GM21423 (cell line): ENCODE results near the gene MRPL10.

Experiments used
- ATAC-seq: cut with Tn5 transposase; IDR thresholded peaks from one replicate; pipeline ENCODE4 v1.9.1; 2021; ENCODE audit warnings: mild to moderate bottlenecking, moderate library complexity; ENCODE audit not compliant: unreplicated experiment

The MRPL10 gene

DNA sequence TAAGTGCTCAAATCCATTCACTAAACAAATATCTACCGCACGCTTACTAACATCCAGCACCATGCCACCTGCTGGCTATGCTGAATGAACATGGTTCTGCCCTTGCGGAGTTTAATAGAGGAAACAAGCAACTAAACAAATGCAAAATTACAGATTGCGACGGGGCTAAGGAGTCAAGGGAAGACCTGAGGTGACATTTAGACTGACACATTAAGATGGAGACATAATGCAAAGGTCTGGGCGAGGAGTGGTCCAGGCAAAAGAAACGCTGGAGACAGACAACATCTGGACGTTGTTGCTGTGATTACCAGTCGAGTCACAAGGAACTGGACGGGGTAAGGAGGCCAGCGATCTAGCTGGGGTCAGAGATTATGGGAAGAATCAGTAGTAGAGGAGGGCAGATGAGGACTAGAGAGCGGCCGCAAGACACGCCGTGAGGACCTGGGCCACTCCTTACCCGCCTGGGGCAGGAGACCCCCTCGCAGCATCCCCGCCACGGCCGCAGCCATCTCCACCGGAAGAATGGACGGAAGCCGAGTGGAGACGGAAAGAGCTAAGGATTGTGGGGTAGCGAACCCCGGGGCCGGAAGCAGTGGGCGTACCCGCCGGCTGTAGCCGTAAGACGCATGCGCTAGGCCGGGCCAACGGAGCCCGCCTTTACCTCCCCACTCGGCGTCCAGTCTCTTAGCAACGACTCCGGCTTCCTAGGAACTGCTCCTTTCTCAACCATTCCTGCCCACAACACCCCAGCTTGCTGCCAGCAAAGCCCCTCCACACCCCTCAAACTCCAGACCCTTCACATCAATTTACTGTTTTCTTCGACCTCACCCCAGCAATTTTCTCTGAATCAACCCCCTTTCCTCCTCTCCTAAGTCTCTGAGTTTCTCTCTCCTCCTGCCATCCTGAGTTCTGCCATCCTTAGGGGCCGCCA is at the start of gene MRPL10, which contains the start of gene LRRC46:
Gene MRPL10, minus strand, starts transcription at position 539 of the 931 bp plus-strand sequence. Its CDS starts 30 bp downstream, at position 509.
Gene LRRC46, plus strand, starts transcription at position 668 of the 931 bp plus-strand sequence. CDS start 320 bp downstream, outside the sequence.
- ATAC-seq, result peak; percentile 75

DNA sequence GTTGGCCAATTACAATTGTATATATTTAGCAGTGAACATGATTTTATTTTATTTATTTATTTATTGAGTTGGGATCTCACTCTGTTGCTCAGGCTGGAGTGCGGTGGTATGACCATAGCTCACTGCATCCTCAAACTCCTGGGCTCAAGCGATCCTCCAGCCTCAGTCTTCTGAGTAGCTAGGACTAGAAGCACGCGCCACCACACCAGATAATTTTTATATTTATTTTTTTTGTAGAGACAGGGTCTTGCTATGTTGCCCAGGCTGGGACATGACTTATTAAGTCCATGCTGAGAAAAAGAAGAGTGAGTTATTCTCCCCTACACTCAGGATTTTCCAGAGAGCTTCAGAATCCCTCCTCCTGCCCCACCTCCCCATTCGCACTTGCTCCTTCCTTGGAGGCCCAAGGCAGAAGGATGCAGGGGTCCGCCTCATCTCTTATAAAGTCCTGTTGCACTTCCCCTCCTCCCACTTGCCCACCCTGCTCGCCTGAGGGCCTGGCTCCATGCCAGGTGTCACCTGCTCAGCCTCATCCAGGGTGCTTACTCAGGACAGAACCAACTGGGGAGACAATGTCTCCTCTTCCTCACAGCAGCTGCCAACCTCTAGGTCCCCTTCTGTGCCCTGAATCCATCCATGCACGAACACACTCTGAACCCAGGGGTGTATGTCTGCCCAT is 48.6 kb upstream of the MRPL10 start:
- no peak for ATAC-seq

DNA sequence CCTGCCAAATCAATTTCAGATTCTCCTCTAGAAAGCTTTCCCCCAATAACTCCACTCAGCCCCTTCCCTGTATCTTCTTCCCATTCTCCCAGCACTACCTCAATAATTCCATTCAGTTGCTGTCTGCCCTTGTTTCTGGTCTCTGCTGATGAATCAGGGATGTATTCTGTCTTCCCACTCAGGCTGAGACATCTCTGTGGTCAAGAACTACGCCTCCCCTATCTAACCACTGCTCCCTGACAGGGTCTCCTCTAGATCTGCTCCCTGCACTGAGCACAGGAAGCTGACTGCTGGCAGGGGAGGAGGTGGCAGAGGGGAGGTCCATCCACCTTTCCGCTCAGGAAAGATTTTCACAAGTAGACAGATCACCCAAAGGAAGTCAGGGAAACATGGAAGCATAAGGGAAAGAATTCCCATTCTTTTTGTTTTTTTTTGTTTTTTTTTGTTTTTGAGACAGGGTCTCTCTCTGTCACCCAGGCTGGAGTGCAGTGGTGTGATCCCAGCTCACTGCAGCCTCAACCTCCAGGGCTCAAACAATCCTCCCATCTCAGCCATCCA is 47.8 kb upstream of the MRPL10 start:
- ATAC-seq, result no peak

DNA sequence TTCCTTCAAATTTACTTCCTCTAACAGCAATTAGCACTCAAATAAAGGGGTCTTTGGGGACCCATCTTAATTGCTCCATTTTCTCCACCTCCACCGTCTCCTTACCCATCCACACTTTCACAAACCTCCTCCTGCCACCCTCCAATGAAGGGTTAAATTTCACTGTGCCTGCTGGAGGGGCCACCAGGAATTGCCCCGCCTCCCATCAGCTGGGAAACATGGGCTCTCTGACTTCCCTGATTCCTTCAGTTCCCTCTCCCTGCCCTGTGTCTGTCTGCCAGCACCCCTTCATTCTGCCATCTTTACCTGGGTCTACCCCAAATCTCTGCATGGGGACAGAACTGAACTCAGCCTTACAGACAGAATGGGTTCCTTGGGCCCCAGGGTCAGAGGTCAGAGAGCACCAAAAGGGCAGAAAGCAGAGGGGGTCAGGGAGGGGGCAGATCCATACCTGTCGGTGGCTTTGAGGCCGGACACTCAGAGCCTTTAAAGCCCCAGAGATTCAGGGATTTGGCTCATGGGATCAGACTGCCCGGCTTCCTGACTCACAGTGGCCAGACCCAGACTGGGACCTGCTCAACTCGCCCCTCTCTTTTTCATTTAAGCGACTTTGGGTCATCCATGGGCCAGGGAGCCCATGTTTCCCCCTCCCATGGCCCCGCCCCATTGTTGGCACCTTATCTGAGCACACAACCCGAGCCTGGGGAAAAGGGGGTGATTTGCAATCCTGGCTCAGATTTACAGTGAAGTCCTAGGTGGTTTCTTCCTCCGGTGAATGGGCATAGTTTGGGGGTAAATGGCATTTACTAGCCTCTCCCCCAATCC is 47.1 kb upstream of the MRPL10 start:
- no peak for ATAC-seq

DNA sequence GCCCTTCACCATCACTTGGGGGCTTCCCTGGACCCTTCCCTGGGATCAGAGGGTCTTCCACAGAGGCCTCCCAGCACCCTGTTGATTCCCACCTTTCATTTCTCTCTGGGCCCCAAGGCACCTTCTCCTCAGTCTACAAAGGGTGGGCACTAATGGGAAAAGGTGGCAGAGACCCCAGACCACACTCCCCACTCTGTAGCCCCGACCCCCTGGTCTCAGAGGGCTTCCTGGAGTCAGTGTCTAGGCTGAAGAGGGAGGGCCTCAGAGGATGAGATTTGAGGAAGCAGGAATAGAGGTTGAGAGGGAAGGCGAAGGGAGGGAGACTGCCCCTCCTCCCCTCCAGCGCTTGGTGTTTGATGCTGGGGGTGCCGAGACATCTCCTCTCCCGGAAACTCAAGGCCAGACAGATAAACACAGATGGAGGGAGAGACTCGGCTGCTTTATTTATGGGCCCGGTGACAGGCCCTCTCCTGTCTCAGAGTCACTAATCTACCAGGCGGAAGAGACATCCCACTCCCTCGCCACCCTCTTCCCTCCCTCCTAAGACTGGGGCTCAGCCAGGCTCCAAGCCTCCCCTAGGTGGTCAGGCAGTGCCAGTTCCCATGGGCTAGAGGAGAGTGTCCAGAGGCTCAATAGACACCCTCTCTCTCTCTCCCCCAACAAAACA is 46.2 kb upstream of the MRPL10 start:
- no peak for ATAC-seq

DNA sequence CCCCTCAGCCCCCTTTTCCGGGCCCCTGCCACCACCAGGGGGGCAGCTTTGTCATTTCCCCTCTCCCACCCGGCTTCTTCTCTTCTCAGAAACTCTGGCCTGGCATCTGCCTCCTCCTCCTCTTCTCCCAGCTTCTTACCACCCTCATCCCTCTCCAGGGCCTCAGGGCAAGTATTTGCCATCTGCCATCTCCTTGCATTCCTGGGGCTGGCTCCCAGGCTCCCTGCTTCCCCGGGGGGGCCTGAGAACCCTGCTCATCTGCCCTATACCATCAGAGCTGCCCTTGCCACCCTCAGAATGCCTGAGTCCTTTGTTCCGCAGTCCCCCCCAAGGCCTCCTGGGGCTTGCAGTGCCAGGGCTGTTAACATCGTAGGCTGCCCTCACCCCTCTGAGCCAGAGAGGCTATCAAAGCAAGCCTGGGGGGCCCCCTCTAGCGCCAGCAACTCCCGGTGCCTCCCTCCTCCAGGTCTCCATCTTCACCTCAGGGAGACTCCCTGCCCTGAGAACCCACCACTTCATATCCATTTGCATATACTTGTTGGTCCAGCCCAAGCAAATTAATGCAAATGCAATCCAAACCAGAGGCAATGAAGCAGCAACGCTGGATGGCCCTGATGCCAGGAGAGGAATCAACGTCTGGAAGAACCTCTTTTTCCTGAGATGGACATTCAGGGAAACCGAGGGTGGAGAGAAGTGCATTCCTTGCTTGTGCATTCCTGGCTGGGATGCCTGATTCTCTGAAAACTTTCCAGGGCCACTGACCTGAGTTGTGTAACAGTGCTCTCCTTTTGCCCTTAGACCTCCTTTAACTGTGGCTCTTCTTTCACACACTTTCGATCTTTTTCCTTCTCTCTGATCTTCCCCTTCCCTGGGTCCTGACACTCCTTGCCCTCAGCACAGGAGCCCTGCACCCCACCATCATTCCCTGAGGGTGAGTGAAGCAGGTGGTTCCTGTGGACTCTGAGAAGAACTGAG is 44.0 kb upstream of the MRPL10 start:
- ATAC-seq, result no peak

DNA sequence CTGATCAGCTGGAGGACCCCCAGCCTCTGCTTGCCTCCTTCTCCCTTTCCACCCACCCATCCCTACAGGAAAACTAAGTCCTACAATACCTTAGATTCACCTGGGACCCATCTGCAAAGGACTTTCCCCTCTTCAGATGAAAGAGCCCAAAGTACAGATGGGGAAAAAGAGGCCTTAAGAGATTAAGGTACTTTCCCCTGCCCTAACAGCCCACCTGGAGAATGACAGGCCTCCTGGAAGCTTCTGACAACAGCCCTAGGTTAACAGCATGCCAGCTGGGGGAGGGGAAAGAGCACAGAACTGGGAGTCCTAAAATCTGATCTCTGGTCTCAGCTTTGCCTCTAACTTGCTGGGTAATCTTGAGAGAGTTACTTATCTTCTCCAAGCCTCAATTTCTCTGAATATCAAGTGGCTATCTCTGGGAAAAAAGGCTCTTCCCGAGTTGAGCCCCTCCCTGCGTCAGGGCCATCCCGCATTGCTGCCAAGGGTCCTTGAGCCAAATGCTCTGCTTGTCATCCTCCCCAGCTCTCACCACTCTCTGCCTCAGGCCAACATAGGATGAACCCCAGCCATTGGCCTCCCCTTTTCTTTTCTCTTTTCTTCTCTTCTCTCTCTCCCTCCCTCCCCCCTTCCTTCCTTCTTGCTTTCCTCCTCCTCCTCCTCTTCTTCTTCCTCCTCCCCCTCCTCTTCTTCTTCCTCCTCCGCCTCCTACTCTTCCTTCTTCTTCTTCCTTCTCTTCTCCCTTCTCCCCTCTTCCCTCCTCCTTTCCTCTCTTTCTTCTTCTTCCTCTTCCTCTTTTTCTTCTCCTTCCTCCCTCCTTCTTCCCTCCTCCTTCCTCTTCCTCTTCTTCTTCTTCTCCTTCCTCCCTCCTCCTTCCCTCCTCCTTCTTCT is 42.1 kb upstream of the MRPL10 start:
- no peak for ATAC-seq

DNA sequence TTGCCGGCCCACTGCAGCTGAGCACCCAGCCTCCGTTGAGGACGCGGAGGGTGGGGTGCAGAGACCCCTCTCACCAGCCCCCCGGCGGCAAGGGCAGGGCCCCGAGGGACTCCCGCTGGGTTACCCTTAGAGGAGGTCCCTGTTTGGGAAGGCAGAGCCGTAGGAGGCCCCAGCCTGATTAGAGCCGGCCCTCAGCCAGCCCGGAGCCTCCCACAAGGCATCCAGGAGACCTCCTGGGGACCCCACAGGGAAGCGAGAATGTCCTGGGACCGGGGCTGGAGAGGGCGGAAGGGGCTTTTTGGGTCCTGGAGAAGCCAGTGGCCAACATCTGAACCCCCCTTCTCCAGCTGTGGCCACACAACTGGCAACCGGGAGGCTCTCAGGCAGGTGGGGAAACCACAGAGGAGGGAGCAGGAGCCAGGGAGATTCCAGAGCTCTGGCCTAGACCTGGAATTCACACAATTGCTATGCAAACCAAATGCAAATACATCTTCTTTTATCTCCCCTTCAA is 41.4 kb upstream of the MRPL10 start:
- no peak for ATAC-seq

DNA sequence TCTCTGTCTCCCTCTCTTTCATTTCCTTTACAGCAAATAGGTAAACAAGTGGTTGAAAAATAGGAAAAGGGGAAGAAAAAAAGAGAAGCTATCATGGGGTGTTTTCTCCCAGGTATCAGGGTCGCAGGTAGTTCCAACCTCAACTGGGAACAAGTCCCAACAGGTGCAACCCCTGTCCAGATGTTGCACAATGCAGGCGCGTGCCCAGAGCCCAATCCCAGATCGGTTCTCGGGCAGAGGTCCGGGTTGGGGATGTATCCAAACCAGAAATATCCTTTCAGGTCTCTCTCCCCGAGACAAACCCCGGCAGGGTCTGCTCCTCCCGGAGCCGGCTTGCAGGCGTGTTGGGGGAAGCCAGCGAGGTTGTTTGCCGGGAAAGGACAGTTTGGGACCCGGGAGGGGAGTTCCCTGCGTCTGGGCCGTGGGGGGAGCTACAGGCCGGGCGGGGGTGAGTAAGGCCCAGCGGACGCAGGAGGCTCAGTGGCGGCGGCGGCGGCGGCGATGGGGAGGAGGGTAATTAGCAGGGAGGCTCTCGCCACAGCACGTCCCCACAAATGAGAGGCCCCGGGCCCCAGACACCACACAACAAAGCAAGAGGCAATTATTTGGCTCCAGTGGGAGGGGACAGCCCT is 40.8 kb upstream of the MRPL10 start:
- no peak for ATAC-seq

DNA sequence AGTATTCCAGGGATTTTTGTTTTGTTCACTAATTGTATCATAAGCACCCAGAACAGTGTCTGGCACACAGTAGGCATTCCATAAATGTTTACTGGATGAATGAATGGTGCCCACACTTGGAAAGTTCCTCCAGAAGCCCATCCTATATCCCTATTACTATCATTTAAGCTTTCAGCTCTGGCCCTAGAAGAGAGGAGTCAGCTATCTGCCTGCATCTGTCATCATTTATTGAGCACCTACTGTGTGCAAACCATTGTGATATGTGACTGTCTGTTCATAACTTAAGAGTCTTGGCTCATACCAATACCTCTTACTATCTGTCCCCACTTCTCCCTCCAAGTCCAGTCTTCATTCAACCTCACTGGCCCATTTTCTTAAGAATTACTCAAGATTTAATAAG is 39.7 kb upstream of the MRPL10 start:
- no peak for ATAC-seq

DNA sequence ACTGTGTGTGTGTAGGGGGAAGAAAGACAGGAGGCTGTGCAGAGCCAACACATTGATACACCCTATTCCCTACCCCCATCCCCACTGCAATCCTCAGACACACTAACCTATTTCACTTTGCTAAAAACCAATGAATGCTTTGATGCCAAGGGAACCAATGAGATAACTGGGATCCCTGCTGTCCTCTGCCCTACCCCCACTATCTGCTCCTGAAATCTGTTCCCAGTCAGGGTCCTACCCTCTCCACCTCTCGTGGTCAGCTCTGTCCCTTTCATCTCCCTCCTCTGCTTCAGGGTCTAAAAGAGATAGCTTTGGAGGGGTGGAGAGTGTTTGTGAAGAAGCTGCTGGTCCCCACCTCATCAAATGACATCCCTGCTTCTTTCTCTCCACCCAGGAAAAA is 38.7 kb upstream of the MRPL10 start:
- no peak for ATAC-seq

DNA sequence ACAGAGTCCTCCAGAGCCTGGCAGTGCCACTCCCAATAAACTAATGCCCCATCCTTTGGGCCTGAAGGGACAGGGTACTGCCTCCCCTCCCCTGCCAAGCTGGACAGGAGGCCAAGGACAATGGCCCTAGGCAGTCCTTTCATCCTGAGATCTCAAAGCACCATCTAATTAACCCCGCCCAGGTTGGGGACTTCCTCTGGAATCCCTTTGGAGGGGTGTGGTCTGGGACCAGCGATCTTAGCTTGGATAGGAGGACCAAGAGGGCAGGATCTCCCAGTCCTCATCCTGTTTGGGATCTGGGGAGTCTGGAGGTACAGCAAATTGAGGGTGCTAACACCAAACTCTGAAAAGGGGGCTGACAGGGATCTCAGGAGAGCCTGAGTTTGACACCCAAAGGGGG is 37.8 kb upstream of the MRPL10 start:
- ATAC-seq, result no peak

DNA sequence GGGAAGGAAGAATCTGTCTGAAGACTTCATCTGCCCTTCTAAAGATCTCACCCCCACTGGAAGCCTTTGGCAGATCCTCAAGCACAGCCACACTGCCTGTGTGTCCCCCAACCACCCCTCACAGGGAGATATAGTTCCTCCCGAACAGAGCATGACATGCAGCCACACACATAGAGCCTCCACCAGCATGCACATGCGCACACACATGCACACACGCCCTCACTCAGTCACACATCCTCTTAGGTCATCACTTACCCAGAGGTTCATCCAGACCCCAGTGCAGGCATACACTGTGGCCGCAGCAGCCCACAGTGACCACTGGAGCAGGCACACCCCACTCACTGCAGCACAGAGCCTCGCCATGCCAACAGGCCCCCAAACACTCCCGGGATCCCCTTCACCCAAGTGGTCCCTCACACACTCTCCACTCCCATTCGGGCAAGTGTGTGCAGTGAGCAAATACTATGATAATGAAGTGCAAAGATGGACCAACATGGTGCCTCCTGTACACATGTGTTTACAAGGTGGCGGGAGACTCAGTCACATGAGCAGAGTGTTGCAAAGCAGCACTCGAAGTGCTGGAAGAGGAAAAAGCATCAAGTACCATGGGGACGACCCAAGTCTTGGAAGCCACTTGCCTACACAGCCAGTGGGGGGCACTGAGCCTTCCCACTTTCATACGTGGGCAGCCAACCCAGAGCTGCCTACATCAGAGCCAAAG is 36.6 kb upstream of the MRPL10 start:
- no peak for ATAC-seq

DNA sequence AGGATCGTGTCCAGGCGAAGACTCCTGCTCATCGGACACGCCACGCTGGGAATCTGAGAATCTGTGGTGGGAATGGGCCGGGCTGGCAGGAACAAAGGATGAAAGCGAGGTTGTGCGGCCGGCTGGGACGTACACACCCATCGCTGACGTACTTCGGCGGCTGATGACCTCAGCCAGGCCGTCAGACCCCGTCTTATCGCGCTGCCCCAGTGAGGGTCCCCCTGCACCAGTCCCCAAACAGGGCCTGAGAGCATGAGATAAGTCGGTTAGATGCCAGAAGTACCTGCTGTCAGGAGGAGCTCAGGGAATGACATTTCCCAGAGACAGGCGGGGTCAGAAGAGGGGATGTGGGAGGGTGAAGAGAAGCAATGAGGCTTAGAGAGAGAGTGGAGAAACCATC is 35.6 kb upstream of the MRPL10 start:
- ATAC-seq, result no peak

DNA sequence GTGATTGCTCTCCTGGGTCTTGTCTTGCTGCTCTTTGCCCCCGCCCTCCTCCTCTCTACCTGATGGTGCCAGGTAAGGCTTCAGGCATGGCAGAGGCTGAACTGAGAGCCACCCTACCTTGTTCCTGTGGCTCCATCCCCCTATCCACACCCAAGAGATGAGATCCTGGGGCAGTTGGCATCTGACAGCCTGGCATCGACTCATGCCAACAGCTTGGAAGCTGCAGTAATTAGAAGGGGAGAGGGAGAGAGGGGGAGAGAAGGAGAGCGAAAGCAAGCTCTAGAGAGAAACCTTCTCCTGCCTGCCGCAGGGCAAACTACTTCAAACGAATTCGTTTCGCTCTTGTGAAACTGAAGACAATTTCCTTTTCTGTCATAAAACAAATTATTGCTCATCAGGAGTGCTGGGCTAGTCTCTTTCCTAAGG is 33.5 kb upstream of the MRPL10 start:
- no peak for ATAC-seq

DNA sequence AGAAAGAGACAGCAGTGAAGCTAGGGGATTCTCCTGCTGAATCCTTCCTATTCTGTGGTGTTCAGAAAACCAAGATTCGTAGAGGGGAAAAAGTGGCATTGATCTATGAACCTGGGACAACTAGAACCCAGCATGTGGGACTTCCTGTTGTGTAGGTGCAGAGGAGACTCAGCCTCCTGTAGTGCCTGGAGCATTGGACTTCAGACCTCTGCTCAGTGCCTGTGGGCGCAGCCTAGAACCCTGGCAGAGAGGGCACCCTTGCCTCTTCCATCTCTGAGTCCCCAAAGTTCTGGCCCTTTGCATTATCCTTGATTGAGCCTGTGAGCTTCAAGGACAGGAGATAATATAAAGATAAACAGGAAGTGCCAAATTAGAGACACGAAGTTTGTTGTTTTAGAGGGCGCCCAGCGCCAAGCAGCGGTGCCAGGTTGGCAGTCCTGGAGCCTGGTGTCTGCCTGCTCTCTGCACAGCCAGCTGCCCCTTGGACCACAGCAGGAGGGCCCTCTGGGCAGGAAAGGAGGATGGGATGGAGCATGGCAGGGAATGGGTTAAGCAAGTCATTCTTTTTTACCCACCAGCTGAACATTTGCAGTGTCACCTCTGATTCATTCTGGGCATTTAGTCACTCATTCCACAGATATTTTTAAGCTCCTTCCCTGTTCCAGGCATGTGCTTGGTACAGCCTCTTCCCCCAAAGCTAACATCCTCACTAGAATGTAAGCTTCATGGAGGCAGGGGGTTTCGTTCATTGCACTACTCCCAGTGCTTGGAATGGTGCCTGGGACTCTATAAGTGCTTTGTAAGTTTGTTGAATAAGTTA is 31.5 kb upstream of the MRPL10 start:
- ATAC-seq, result no peak
